ENCODE data around the gene TRIM45.

Gene TRIM45

DNA sequence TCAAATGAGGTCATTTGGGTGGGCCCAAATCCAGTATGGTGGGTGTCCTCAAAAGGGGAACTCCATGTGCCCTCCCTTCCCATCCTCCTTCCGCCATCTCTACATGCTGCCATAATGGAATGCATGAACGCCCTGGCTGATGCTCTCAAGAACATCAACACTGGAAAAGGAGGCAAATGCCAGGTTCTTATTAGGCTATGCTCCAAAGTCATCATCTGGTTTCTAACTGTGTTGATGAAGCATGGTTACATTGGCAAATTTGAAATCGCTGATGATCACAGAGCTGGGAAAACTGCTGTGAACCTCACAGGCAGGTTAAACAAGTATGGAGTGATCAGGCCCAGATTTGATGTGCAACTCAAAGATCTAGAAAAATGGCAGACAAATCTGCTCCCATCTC, 16.6 kb upstream of the TRIM45 start:
- TF ChIP-seq, protein P1, sequence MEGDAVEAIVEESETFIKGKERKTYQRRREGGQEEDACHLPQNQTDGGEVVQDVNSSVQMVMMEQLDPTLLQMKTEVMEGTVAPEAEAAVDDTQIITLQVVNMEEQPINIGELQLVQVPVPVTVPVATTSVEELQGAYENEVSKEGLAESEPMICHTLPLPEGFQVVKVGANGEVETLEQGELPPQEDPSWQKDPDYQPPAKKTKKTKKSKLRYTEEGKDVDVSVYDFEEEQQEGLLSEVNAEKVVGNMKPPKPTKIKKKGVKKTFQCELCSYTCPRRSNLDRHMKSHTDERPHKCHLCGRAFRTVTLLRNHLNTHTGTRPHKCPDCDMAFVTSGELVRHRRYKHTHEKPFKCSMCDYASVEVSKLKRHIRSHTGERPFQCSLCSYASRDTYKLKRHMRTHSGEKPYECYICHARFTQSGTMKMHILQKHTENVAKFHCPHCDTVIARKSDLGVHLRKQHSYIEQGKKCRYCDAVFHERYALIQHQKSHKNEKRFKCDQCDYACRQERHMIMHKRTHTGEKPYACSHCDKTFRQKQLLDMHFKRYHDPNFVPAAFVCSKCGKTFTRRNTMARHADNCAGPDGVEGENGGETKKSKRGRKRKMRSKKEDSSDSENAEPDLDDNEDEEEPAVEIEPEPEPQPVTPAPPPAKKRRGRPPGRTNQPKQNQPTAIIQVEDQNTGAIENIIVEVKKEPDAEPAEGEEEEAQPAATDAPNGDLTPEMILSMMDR (IDR thresholded peaks at IDR 0.05; ENCODE audit: unreplicated experiment in 3 of 3) = no peak
- no peaks in the 10 kb centered on the region for H3K27me3 Mint-ChIP-seq (ENCODE audit: low read depth)
- H3K27ac Mint-ChIP-seq = peak overlapping the region; percentile 20 to 78 (median 78)
- H3K36me3 Mint-ChIP-seq (ENCODE audit: low read depth) = no peaks in the 10 kb centered on the region
- no peak overlapping the region for H3K4me3 Mint-ChIP-seq
- no peaks in the 10 kb centered on the region for H3K9me3 Mint-ChIP-seq
- peaks cover 25% of the 10 kb centered on the region for H3K4me1 Mint-ChIP-seq

DNA sequence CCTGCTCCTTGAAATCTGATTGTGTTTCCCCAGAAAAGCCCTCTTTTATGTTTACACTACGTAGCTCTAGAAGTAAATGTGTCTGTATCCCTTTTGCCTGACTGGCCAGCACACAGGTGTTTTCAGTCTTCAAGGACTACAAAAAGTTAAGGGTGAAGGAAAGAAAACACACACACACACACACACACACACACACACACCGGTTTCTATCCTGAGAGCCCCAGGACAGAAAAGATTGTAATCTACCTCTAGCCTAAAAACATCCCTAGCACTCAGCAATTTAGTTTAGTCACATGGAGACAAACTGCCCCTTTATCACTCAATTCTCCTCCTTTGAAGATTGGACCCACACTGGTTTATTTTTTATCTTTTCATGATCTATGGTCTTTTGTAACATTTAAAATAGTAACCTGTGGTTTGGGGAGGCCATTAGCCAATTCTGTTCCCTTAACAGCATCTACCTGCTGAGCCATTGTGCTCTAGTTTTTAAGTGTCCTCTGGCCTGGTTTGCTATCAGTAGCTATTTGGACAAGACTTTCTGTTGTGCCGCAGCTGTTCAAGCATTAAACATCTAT, 15.8 kb upstream of the TRIM45 start:
- Mint-ChIP-seq H3K4me1 (peaks cover 25% of the 10 kb centered on the region), H3K4me3 (no peak overlapping the region), H3K27me3 (ENCODE audit: low read depth) (no peaks in the 10 kb centered on the region), H3K36me3 (ENCODE audit: low read depth) (no peaks in the 10 kb centered on the region), H3K9me3 (no peaks in the 10 kb centered on the region), H3K27ac (peak overlapping the region in 1 of 3 experiments; percentile 78)
- TF ChIP-seq, protein P1 (IDR thresholded peaks at IDR 0.05; ENCODE audit: unreplicated experiment in 3 of 3) = no peak

DNA sequence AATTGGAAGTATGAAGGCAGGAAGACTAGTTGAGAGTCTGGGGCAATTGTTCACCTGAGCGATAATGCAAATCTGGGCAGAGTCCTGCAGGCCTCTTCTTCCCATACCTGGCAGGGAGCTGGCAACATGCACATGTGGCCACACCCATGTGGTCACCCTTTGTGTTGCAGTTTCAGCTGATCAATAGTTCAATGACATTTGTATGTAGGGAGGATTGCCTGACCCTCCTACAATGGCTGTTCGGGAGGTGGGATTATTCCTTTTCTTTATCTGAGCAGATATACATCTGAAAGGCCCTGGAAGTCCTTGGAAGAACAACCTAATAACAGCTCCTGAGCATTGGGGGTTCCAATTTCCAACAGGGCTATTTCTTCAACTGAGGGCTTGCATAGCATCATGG, 15.2 kb upstream of the TRIM45 start:
- Mint-ChIP-seq H3K4me1 (peaks cover 25% of the 10 kb centered on the region), H3K4me3 (no peak overlapping the region), H3K27me3 (ENCODE audit: low read depth) (no peaks in the 10 kb centered on the region), H3K9me3 (no peaks in the 10 kb centered on the region), H3K36me3 (ENCODE audit: low read depth) (no peaks in the 10 kb centered on the region), H3K27ac (no peak overlapping the region)
- TF ChIP-seq, protein P1 (IDR thresholded peaks at IDR 0.05; ENCODE audit: unreplicated experiment in 3 of 3) = no peak

DNA sequence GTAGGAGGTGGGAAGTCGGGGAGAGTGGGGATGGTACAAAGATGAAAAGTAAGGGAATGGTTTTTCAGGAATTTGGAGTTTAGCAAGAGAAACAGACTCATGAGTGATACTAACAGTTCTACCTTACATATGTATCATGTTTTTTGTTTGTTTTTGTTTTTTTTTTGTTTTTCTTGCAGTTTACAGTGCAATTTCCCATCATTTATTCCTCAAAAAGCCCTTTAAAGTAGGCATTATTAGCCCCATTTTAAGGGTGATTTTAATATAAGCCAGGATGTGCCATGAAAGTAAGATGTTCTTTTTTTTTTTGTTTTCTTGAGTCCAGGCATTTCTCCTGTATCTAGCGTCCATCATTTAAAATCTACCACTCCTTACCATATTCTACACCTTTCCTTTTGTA, 13.8 kb upstream of the TRIM45 start:
- Mint-ChIP-seq H3K9me3 (no peaks in the 10 kb centered on the region), H3K27me3 (ENCODE audit: low read depth) (no peaks in the 10 kb centered on the region), H3K36me3 (ENCODE audit: low read depth) (no peaks in the 10 kb centered on the region), H3K4me3 (no peak overlapping the region), H3K27ac (no peak overlapping the region), H3K4me1 (peaks cover 25% of the 10 kb centered on the region)
- TF ChIP-seq, protein P1 (IDR thresholded peaks at IDR 0.05; ENCODE audit: unreplicated experiment in 3 of 3) = no peak

DNA sequence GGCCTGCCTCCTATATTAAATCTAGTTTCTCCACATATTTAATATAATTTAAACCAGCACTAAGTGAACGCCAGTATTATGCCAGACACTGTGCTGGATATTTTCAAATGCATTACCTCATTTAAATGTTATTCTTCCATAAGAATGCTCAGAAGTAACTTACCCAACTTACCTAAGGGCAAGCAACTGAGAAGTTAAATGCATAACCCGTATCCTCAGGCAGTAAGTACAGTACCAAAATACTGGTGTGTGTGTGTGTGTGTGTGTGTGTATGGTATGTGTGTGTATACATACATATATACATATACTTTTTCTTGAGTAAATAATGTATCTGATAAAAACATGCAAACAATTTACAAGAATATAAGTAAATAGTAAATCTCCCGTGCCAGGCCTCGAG, 9.0 kb upstream of the TRIM45 start:
- H3K4me1 Mint-ChIP-seq = peaks cover 27% of the 10 kb centered on the region
- TF ChIP-seq, protein P1 (IDR thresholded peaks at IDR 0.05; ENCODE audit: unreplicated experiment in 3 of 3) = no peak
- H3K27me3 Mint-ChIP-seq (ENCODE audit: low read depth) = no peaks in the 10 kb centered on the region
- no peaks in the 10 kb centered on the region for H3K36me3 Mint-ChIP-seq (ENCODE audit: low read depth)
- H3K4me3 Mint-ChIP-seq = no peak overlapping the region
- no peak overlapping the region for H3K27ac Mint-ChIP-seq
- H3K9me3 Mint-ChIP-seq = no peaks in the 10 kb centered on the region

DNA sequence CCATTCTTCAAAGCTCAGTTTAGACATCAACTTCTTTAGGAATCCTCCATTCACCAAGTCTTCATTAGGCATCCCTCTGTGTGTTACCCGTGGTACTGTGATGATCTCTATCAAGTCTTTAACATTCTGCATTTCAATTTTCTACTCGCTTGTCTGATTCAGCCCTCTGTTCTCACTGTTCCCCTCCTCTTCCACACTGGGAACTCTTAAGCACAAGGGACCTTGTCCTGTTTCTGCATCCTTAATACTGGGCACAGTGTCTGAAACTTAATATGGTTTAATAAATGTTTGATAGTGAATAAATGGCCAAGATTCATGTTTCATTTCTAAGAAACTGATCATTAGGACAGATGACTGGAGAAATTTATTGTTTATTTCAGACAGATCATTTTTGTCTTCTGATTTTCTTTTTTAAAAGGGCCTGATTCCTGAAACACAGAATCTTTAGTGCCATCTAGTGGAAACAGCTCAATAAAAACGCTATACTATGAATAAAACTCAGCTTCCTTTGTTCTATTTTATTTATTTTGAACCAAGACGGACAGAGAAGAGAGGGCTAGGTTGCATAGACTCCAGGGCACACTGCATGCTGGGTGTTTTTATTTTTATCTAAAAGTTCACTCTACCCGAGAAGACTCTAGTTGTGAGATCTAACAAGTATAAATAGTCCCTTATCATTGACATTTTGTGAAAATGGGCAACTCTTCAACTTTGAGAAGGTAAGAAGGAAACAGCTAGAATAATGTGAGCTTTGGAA, 7.0 kb upstream of the TRIM45 start:
- H3K4me3 Mint-ChIP-seq = peak overlapping the region; percentile 32 to 70 (median 42)
- H3K9me3 Mint-ChIP-seq = no peaks in the 10 kb centered on the region
- peaks cover 22% of the 10 kb centered on the region for H3K4me1 Mint-ChIP-seq
- peak overlapping the region; percentile 53 to 86 (median 82) for H3K27ac Mint-ChIP-seq
- H3K27me3 Mint-ChIP-seq (ENCODE audit: low read depth) = no peaks in the 10 kb centered on the region
- H3K36me3 Mint-ChIP-seq (ENCODE audit: low read depth) = no peaks in the 10 kb centered on the region
- TF ChIP-seq, protein P1 (IDR thresholded peaks at IDR 0.05; ENCODE audit: unreplicated experiment in 3 of 3) = peak; percentile 42 to 59 (median 53)
